Measurements from ENCODE around the gene LTBP4. TPM values are rescaled to one million over a fixed set of nuclear protein-coding genes. Genes with fewer than 3 reads are reported as not detected.

The LTBP4 gene
- total and polyA plus RNA-seq, 2 donors (not counting 3 experiments of a cell fraction or from before 2014, with no cell fraction given) = 25.9 to 38.0 TPM

DNA sequence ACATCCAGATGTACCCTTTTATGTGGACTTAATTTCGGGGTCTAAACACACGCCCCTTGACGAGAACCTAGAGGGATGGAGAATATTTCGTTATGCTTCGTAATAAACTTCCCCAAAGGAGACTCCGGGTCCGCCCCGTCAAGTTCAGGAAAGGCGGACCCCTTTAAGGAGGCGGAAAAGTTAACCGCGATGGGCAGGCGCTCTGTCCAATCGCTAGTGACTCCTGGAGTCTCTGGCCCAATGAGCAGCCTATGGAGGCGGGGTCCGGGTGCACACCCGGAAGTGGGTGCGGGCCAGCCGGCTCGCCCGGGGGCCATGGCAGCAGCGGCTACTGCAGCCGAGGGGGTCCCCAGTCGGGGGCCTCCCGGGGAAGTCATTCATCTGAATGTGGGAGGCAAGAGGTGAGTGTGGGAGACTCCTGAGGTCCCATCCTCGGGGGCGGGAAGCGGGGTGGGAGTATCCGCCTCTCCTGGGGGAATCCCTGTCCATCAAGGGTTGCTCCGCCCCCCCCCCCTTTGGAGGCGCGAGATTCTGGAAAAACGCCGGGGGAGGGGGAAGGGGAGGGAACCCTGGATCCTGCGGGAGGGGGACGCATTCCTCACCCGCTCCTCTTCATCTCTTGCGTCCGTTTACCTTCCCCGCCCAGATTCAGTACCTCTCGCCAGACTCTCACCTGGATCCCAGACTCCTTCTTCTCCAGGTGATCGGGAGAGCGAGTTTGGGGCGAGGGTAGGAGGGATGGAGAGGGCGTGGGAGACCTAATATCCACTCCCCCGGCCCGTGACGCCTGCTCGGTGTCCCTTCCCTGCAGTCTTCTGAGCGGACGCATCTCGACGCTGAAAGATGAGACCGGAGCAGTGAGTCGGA is 24.4 kb upstream of the LTBP4 start, which contains the start of gene SHKBP1:
TSS of gene SHKBP1 (plus strand) at position 289 of the 867 bp plus-strand sequence. CDS start at position 316, 27 bp downstream.
- intact Hi-C loops (cut with micrococcal nuclease) = loop anchor here (2.0 kb wide), 1 partner anchor 22 kb away; no protein-coding TSS in a partner anchor
- no peaks in the 10 kb centered on the region for H3K27me3 ChIP-seq (ENCODE audit: control insufficient read depth in 2 of 2, insufficient read depth in 2 of 2, low read length in 2 of 2)
- POLR2A ChIA-PET = no interaction called here
- no peaks in the 10 kb centered on the region for H4K20me1 ChIP-seq (replicated peaks; ENCODE audit: control insufficient read depth, extremely low read depth, insufficient read depth, low read length)
- no peaks in the 10 kb centered on the region for H3K9me3 ChIP-seq (replicated peaks; ENCODE audit: control insufficient read depth, insufficient read depth, low read length)
- H3K36me3 ChIP-seq (ENCODE audit: control insufficient read depth in 2 of 2, extremely low read depth in 1 of 2, insufficient read depth in 2 of 2, low read length in 2 of 2) = peaks cover 3 to 9% of the 10 kb centered on the region in 2 experiments
- DNase-seq (ENCODE audit: low read depth, low spot score) (peak; percentile 96), FAIRE-seq (peak; percentile 96)
- BruUV-seq (replicated peaks) = no TSS peak
- H3K27ac ChIP-seq (ENCODE audit: insufficient read depth, low read depth, low read length) = peak within 1 kb of the TSS; percentile 33
- H3K4me1 ChIP-seq (ENCODE audit: control insufficient read depth, extremely low read depth, insufficient read depth, low read length) = peaks cover 9% of the 10 kb centered on the region
- H3K9me1 ChIP-seq (replicated peaks; ENCODE audit: control insufficient read depth, extremely low read depth, insufficient read depth, low read length) = no peaks in the 10 kb centered on the region
- peak within 1 kb of the TSS; percentile 89 for H2AFZ ChIP-seq (ENCODE audit: low read depth, low read length)
- H3K79me2 ChIP-seq (ENCODE audit: control insufficient read depth, insufficient read depth, low read length) = peaks cover 2% of the 10 kb centered on the region
- CTCF ChIA-PET = no interaction called here
- TF ChIP-seq POLR2A (IDR thresholded peaks at IDR 0.05; ENCODE audit: low read depth, low read length) = peak; percentile 62
- TF ChIP-seq POLR2AphosphoS5 (IDR thresholded peaks at IDR 0.05; ENCODE audit: insufficient read depth, low read depth, low read length) = peak; percentile 21
- no peak for TF ChIP-seq JUN (IDR thresholded peaks at IDR 0.05; ENCODE audit: borderline replicate concordance, insufficient read depth, insufficient read length, low read depth)
- H3K9ac ChIP-seq (replicated peaks; ENCODE audit: extremely low read depth, insufficient read depth, low read length) = peak within 1 kb of the TSS; percentile 76
- H3K4me3 ChIP-seq (replicated peaks in 1 of 3; ENCODE audit: insufficient read depth in 1 of 3, low read depth in 1 of 3, low read length in 3 of 3) = peak within 1 kb of the TSS; percentile 67 to 91 (median 79)
- peak within 1 kb of the TSS; percentile 75 for H3K4me2 ChIP-seq (ENCODE audit: insufficient read depth, low read length)
- dilution Hi-C loops (cut with MboI; ENCODE audit: extremely low pct_ligation_motif_present, low sequenced_read_pairs) = no loop called here

DNA sequence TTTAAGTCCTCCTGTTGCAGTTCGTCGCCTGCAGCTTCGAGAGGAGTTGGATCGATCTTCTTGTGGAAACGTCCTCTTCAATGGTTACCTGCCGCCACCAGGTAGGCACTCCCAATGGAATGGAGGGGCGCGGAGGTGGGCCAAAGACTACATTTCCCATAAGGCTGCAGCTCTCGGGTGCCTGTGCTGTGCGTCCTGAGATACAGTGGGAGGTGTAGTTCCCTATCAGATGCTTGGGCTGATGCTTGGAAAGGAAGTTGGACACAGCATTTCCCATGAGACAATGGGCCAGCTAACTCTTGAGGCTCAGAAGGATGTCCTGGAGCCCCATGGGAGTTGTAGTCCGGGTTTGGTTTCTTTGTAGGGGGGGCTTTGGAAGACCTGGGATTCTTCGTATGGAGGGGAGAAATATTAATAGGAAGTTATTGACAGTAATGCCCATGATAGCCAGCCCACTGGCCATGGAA is 22.7 kb upstream of the LTBP4 start:
- peaks cover 6 to 13% of the 10 kb centered on the region in 2 experiments for H3K36me3 ChIP-seq (ENCODE audit: control insufficient read depth in 2 of 2, extremely low read depth in 1 of 2, insufficient read depth in 2 of 2, low read length in 2 of 2)
- no peaks in the 10 kb centered on the region for H3K9me3 ChIP-seq (replicated peaks; ENCODE audit: control insufficient read depth, insufficient read depth, low read length)
- ChIA-PET CTCF (interaction anchor here (0.7 to 1.2 kb wide), 2 partner anchors 24 to 56 kb away, joined by 3 read pairs; no protein-coding TSS in a partner anchor), POLR2A (no interaction called here)
- H3K4me2 ChIP-seq (ENCODE audit: insufficient read depth, low read length) = no peak overlapping the region
- intact Hi-C loops (cut with micrococcal nuclease) (no loop called here), dilution Hi-C loops (cut with MboI; ENCODE audit: extremely low pct_ligation_motif_present, low sequenced_read_pairs) (no loop called here)
- H4K20me1 ChIP-seq (replicated peaks; ENCODE audit: control insufficient read depth, extremely low read depth, insufficient read depth, low read length) = no peaks in the 10 kb centered on the region
- no peak overlapping the region for H3K27ac ChIP-seq (ENCODE audit: insufficient read depth, low read depth, low read length)
- FAIRE-seq (peak; percentile 82), DNase-seq (ENCODE audit: low read depth, low spot score) (peak; percentile 28)
- TF ChIP-seq, protein P1, sequence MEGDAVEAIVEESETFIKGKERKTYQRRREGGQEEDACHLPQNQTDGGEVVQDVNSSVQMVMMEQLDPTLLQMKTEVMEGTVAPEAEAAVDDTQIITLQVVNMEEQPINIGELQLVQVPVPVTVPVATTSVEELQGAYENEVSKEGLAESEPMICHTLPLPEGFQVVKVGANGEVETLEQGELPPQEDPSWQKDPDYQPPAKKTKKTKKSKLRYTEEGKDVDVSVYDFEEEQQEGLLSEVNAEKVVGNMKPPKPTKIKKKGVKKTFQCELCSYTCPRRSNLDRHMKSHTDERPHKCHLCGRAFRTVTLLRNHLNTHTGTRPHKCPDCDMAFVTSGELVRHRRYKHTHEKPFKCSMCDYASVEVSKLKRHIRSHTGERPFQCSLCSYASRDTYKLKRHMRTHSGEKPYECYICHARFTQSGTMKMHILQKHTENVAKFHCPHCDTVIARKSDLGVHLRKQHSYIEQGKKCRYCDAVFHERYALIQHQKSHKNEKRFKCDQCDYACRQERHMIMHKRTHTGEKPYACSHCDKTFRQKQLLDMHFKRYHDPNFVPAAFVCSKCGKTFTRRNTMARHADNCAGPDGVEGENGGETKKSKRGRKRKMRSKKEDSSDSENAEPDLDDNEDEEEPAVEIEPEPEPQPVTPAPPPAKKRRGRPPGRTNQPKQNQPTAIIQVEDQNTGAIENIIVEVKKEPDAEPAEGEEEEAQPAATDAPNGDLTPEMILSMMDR (IDR thresholded peaks at IDR 0.05; ENCODE audit: extremely low read depth in 1 of 2, insufficient read depth in 1 of 2, low read depth in 1 of 2, low read length in 2 of 2) = no peak
- TF ChIP-seq MYC (IDR thresholded peaks at IDR 0.05; ENCODE audit: low read depth, low read length) = no peak
- TF ChIP-seq, protein P2, sequence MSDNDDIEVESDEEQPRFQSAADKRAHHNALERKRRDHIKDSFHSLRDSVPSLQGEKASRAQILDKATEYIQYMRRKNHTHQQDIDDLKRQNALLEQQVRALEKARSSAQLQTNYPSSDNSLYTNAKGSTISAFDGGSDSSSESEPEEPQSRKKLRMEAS (IDR thresholded peaks at IDR 0.05; ENCODE audit: insufficient read depth, insufficient read length) = no peak
- no peak for TF ChIP-seq FOS (IDR thresholded peaks at IDR 0.05; ENCODE audit: borderline replicate concordance, insufficient read depth, low read length)
- TF ChIP-seq EZH2 (IDR thresholded peaks at IDR 0.05; ENCODE audit: borderline replicate concordance, low read depth, low read length, severe bottlenecking) = no peak
- no peak for TF ChIP-seq POLR2AphosphoS5 (IDR thresholded peaks at IDR 0.05; ENCODE audit: insufficient read depth, low read depth, low read length)
- no peak for TF ChIP-seq GATA2 (IDR thresholded peaks at IDR 0.05; ENCODE audit: insufficient read depth, insufficient read length, low read depth, low read length)
- no peak for TF ChIP-seq POLR2A (IDR thresholded peaks at IDR 0.05; ENCODE audit: low read depth, low read length)
- TF ChIP-seq JUN (IDR thresholded peaks at IDR 0.05; ENCODE audit: borderline replicate concordance, insufficient read depth, insufficient read length, low read depth) = no peak
- no peak overlapping the region for H3K4me3 ChIP-seq (replicated peaks in 1 of 3; ENCODE audit: insufficient read depth in 1 of 3, low read depth in 1 of 3, low read length in 3 of 3)
- H3K79me2 ChIP-seq (ENCODE audit: control insufficient read depth, insufficient read depth, low read length) = peaks cover 2% of the 10 kb centered on the region
- H3K4me1 ChIP-seq (ENCODE audit: control insufficient read depth, extremely low read depth, insufficient read depth, low read length) = peaks cover 9% of the 10 kb centered on the region
- H3K9ac ChIP-seq (replicated peaks; ENCODE audit: extremely low read depth, insufficient read depth, low read length) = no peak overlapping the region
- no peak overlapping the region for H2AFZ ChIP-seq (ENCODE audit: low read depth, low read length)
- BruUV-seq (replicated peaks) = no TSS peak
- no peaks in the 10 kb centered on the region for H3K9me1 ChIP-seq (replicated peaks; ENCODE audit: control insufficient read depth, extremely low read depth, insufficient read depth, low read length)
- H3K27me3 ChIP-seq (ENCODE audit: control insufficient read depth in 2 of 2, insufficient read depth in 2 of 2, low read length in 2 of 2) = no peaks in the 10 kb centered on the region

Data from endothelial cell of umbilical vein (primary cell).